ENCODE data around the gene ZMIZ1.

ZMIZ1 gene

GRCh38 chr10:79349072-79349491 is 280.3 kb downstream of the ZMIZ1 start:
- DNase-seq, result no peak

DNA sequence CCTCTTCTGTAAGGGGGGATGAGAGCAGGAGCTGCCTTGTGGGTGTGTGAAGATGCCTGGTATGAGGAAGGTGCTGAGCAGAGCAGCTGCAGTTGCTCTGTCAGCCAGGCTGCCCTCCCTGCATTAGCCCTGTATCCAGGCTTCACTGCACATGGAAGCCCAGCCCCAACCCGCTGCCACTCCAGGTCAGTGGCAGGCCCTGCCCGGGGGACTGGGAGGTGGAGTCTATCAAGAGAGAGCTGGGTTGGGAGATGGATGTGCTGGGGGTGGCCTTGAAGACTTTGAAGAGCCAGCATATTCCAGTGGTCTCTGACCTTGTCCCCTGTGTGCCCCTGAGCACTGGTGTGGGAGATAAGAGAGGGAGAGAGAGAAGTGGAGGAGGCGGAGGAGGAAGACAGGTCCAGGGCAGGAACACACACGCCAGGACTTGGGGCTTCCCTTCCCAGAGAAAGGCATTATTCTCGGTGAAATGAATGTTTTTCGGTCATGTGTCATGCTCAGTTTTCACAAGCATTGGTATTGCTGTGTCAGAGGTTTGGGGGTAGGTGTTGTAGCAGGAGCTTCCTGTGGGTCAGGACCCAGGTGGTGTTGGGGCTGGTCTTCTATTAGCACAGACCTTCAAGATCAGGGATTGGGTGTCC is 281.1 kb downstream of the ZMIZ1 start:
- DNase-seq, result no peak

GRCh38 chr10:79350407-79351154 is 281.8 kb downstream of the ZMIZ1 start:
- no peak for DNase-seq

DNA sequence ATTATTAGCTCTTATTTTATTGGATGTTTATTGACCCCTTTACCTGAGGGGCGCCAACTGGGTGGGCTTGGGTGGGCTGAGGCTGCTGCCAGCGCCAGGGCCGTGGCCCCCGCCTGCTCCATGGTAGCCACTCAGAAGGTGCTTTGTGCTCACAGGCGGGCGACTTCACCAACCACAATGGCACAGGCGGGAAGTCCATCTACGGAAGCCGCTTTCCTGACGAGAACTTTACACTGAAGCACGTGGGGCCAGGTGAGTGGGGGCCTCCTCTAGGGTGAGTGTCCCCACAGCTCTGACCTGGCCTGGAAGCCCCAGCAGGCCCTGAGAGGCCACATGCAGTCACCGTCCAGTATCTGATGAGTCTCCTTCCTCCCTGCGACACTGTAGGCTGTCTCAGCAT is 282.6 kb downstream of the ZMIZ1 start:
- no peak for DNase-seq

DNA sequence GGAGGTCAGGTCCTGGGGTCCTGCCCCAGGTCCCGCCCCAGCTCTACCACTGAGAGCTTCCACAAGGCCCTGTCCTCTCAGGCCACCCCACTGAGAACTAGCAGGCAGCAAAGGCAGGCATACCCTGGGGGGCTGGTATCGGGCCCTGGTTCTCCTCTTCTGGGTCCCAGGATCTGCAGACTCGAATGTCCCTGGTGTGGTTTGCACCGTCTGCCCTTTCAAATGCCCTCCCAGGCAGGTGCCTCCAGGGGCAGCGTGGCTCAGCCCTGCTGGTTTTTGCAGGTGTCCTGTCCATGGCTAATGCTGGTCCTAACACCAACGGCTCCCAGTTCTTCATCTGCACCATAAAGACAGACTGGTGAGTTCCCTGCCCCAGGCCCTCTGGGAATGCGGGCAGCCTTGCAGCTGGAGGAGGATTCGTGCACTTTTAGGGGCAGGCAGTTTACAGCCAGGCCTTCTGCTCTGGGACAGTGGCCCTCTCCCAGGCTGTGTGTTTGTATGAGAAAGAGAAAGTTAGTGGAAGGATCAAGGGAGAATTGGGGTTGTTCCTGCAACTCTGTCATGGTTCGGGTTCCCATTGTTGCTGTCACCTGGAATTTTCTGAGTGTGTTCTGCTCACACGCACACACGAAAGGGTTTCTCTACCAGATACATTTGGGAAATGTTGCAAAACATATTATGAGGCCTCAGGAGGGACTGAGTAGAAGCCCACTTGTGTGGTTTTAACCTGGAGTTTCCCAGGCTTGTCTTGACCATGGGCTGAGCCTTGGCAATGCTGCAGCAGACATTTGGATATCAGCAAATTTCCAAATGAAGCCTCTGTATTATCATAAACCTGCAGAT is 283.5 kb downstream of the ZMIZ1 start:
- DNase-seq, result no peak

DNA sequence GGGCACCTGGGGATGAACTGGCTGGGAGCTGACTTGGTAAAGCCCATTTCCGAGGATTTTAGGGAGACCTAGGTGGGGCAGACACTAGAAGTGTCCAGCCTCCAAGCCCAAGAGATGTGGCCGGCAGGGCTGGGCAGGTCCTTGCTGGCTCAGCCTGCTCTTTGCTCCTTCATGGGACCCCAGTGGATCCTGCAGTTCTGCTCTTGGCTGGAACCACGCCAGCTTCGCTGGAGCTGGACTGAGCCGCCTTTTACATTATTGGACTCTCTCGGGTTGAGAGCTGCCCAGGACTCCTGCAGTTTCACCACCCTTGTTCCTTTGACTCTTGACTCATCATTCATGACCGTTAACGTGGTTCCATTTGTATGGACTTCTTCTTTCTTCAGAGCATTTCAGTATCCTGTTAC is 284.2 kb downstream of the ZMIZ1 start:
- no peak for DNase-seq

DNA sequence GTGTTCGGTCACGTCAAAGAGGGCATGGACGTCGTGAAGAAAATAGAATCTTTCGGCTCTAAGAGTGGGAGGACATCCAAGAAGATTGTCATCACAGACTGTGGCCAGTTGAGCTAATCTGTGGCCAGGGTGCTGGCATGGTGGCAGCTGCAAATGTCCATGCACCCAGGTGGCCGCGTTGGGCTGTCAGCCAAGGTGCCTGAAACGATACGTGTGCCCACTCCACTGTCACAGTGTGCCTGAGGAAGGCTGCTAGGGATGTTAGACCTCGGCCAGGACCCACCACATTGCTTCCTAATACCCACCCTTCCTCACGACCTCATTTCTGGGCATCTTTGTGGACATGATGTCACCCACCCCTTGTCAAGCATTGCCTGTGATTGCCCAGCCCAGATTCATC is 285.0 kb downstream of the ZMIZ1 start:
- DNase-seq, result no peak

DNA sequence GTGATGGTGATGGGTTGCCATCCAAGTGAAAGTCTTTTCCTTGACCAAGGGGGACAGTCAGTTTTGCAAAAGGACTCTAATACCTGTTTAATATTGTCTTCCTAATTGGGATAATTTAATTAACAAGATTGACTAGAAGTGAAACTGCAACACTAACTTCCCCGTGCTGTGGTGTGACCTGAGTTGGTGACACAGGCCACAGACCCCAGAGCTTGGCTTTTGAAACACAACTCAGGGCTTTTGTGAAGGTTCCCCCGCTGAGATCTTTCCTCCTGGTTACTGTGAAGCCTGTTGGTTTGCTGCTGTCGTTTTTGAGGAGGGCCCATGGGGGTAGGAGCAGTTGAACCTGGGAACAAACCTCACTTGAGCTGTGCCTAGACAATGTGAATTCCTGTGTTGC is 285.4 kb downstream of the ZMIZ1 start:
- DNase-seq, result no peak

- DNase-seq, result no peak
Measured at GRCh38 chr10:79354615-79355014, 285.8 kb downstream of the ZMIZ1 start.

- no peak for DNase-seq
Measured at GRCh38 chr10:79355420-79356017, 286.8 kb downstream of the ZMIZ1 start.

- DNase-seq, result no peak
Measured at GRCh38 chr10:79356104-79356503, 287.3 kb downstream of the ZMIZ1 start.

- DNase-seq, result no peak
Measured at GRCh38 chr10:79357180-79357579, 288.4 kb downstream of the ZMIZ1 start.

DNA sequence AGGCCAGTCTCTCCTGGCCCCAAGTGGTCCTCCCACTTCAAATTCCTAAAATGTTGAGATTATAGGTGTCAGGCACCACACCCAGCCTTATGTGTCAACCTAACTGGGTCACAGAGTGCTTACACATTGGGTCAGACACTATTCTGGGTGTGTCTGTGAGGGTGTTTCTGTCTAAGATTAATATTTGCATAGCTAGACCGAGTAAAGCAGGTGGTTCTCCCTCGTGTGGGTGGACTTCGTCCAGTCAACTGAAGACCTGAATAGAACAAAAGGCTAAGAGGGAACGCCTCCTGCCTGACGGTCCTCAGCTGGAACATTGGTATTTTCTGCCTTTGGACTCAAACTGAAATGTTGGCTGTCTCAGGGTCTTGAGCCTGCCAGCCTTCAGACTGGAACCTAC is 290.0 kb downstream of the ZMIZ1 start:
- no peak for DNase-seq

GRCh38 chr10:79359816-79360498 is 291.2 kb downstream of the ZMIZ1 start:
- no peak for DNase-seq

DNA sequence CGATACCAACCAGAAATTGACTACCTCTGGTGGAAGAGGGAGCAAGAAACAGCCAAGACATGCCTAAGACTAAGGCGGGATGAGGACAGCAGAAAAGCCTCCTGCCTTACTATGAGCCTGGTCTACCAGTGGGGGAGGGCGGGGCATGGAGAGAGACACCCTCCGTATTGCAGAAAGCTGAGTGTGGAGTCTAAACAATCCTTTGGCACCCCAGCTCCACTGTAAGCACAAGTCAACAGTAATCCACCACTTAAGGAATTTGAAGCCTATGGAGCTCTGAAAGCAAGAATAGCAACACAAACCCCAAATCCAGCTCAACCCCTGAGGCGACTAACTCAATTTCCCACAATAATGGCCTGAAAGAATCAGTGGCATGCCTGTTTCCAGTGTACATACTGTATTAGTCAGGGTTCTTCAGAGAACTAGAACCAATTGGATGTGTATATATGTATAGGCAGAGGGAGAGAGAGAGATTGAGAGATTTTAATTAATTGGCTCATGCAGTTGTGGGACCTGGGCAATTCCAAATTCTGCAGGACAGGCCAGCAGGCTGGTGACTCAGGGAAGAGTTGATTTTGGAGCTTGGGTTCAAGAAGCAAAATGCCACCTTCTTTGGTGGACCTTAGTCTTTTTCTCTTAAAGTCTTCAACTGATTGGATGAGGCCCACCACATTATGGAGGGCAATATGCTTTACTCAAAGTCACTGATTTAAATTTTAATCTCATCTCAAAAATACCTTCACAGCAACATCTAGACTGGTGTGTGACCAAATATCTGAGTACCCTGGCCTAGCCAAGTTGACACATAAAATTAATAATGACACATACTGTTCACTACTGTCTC is 292.0 kb downstream of the ZMIZ1 start:
- DNase-seq, result no peak

GRCh38 chr10:79361726-79362397 is 293.1 kb downstream of the ZMIZ1 start:
- no peak for DNase-seq
